ENCODE data around the gene HHIPL1. TPM values are rescaled to one million over a fixed set of nuclear protein-coding genes. Genes with fewer than 3 reads are reported as not detected.

The HHIPL1 gene
- total and polyA plus RNA-seq, 2 of the 8 experiments (the other 6 are each of a cell fraction or from before 2014, with no cell fraction given), result 1.5 to 2.6 TPM

DNA sequence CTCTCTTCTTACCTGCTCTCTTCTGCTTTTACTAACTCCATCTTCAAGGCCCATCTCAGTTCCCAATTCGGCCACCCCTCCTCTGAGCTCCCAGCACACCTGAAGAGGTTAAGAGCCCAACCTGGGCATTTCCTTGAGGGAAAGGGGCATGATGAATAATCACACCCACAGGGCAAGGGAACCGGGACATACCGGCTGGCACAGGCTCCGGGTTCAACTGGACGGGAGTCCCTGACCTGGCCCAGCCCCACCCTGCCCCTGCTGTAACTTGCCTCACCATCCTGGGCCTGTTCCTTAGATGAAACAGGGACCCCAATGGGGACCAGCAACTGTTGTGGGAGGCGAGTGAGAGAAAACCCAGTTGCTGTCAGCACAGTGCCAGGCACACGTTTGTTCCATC lies 49.4 kb upstream of the HHIPL1 start:
- H3K79me1 ChIP-seq (ENCODE audit: low read depth, low read length), result peaks cover 27% of the 10 kb centered on the region

More for the DNA sequence above, 49.4 kb upstream of the HHIPL1 start:
- Histone ChIP-seq H3K23me2 (ENCODE audit: low read depth, low read length) (no peaks in the 10 kb centered on the region), H3K36me3 (ENCODE audit: control insufficient read depth in 2 of 4, insufficient read depth in 4 of 4, low read length in 3 of 4) (no peaks in the 10 kb centered on the region), H2BK20ac (ENCODE audit: low read length) (no peak overlapping the region), H2AK5ac (ENCODE audit: low read depth, low read length) (no peak overlapping the region), H4K5ac (ENCODE audit: insufficient read length, low read depth, low read length) (no peak overlapping the region), H3K79me2 (ENCODE audit: control insufficient read depth in 1 of 2, insufficient read depth in 2 of 2, low read length in 2 of 2) (peaks cover 3 to 77% of the 10 kb centered on the region in 2 experiments; a peak in 2 of 4 replicates), H3K27me3 (replicated peaks in 1 of 4; ENCODE audit: control insufficient read depth in 3 of 4, extremely low read depth in 1 of 4, insufficient read depth in 3 of 4, low read length in 3 of 4) (no peaks in the 10 kb centered on the region; a peak in 1 of 7 replicates), H3K18ac (ENCODE audit: extremely low read depth, low read length) (no peak overlapping the region), H2BK120ac (replicated peaks; ENCODE audit: low read depth, low read length) (no peak overlapping the region), H2AFZ (ENCODE audit: low read length) (no peak overlapping the region), H2BK12ac (ENCODE audit: low read depth, low read length) (no peak overlapping the region), H3K4me1 (replicated peaks in 1 of 4; ENCODE audit: control insufficient read depth in 3 of 4, insufficient read depth in 4 of 4, low read length in 3 of 4) (peaks cover 0 to 24% (median 18%) of the 10 kb centered on the region in 4 experiments; a peak in 6 of 7 replicates), H3K23ac (ENCODE audit: insufficient read length) (no peak overlapping the region), H3K14ac (ENCODE audit: insufficient read length) (no peak overlapping the region), H3K56ac (replicated peaks; ENCODE audit: insufficient read length, low read depth, low read length) (no peak overlapping the region), H3K4me2 (ENCODE audit: insufficient read depth in 1 of 2, low read depth in 2 of 2, low read length in 2 of 2) (no peak overlapping the region), H3K4ac (replicated peaks; ENCODE audit: insufficient read length, low read depth, low read length) (no peak overlapping the region), H3K27ac (ENCODE audit: low read depth, low read length) (no peak overlapping the region), H3K4me3 (ENCODE audit: extremely low read depth in 1 of 4, insufficient read depth in 2 of 4, low read depth in 3 of 4, low read length in 4 of 4) (no peak overlapping the region), H2BK15ac (ENCODE audit: low read length) (no peak overlapping the region), H4K20me1 (replicated peaks in 1 of 2; ENCODE audit: control insufficient read depth in 1 of 2, insufficient read depth in 2 of 2, low read length in 2 of 2) (peaks cover 6 to 29% of the 10 kb centered on the region in 2 experiments), H2BK5ac (ENCODE audit: low read depth, low read length) (no peak overlapping the region), H4K8ac (ENCODE audit: extremely low read depth, insufficient read depth, low read length) (no peak overlapping the region), H3K9me3 (ENCODE audit: insufficient read depth in 2 of 2, low read depth in 1 of 2, low read length in 1 of 2) (no peaks in the 10 kb centered on the region), H3K9ac (replicated peaks in 1 of 4; ENCODE audit: extremely low read depth in 1 of 4, low read depth in 3 of 4, low read length in 3 of 4) (no peak overlapping the region), H4K91ac (replicated peaks; ENCODE audit: insufficient read length, low read length) (no peak overlapping the region)
- FAIRE-seq (no peak), DNase-seq (ENCODE audit: low read depth in 1 of 2, low spot score in 2 of 2) (no peak)
- ChIA-PET POLR2A (ENCODE audit: partially characterized antibody) (no interaction called here), CTCF (ENCODE audit: partially characterized antibody) (interaction anchor here (0.8 to 4.3 kb wide), 8 partner anchors 16 to 50 kb away, joined by 3 to 18 read pairs (median 4); no protein-coding TSS in a partner anchor)
- TF ChIP-seq CREB1 (IDR thresholded peaks at IDR 0.05), result no peak
- 93% methylated on average over 7 of the region's 7 CpGs; no CpG with 5 or more reads in 1 of the 2 experiments for WGBS, 2 experiments (ENCODE audit: extremely low coverage in 1 of 2, insufficient coverage in 1 of 2, insufficient read length in 1 of 2, insufficient replicate concordance in 2 of 2, low coverage in 1 of 2, low lambda C conversion rate in 2 of 2, missing lambda C conversion rate in 1 of 2)

Data from H1 (cell line).